CD4-positive, alpha-beta T cell treated with Interleukin-15 for 1 hour (primary cell): ENCODE results near the gene FBXO39.
"Not testable (repeated sequence)": the region's sequence is repeated elsewhere in the genome, so short reads cannot be mapped to it uniquely, and the experiment has no call there.

Source experiments
- DNase-seq: peaks from one replicate; pipeline ENCODE4 v3.0.0-alpha.2; 2020

FBXO39 gene

GRCh38 chr17:6793748-6794493, 17.9 kb downstream of the FBXO39 start:
- DNase-seq: no peak

- DNase-seq: no peak
Observed at GRCh38 chr17:6796017-6796886, 20.2 kb downstream of the FBXO39 start.

DNA sequence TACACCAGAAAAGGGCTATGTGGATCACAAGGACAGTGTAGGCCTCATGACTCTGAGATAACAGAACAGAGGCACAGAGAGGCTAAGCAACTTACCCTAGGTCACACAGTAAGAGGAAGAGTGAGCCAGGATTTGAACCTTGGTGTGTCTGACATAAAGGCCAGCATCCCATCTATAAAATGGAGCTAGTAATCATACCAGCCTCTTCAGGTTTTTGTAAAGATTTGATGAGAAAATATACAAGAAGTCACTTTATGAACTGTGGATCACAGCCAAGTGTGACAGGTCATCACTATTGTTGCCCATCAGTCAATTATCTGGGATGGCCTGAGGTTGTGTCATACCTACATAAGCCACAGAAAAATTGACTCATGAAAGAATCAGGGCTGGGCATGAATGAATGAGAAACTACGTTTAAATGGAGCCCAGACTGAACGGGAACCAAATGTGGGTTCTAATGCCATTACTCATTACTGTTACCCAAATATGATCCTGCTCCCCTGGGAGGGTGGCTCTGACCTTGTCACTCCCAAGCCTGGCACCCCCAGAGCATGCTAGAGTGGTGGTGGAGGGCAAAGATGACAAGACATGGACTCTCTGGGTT, 21.0 kb downstream of the FBXO39 start:
- no peak for DNase-seq

DNA sequence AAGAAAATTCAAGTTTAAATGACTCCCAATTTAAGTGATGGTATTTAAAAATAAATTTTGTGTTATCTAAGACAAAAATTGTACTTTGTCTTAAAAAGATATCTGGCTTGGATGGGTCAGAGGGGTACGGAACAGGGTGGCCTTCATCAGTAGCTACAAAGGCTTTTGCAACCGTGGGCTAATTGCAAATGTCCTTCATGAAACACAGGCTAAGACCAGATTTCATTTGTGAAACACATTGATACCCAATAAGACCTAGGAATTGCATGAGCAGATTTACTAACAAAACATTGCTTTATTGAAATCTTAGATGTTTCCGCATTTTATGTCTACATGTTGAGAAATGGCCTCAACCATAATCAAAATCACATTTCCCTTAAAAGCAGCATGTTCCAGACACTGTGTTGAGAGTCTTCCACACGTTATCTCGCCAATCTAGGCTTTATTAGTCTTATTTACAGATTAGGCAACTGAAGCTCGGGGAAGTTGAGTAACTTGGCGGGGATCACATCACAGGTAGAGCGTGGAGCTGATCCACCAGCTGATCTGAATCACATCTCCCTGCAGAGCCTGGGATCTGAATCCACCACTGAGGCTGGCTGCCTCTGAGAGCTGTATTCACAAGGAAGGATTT, 21.8 kb downstream of the FBXO39 start:
- no peak for DNase-seq

DNA sequence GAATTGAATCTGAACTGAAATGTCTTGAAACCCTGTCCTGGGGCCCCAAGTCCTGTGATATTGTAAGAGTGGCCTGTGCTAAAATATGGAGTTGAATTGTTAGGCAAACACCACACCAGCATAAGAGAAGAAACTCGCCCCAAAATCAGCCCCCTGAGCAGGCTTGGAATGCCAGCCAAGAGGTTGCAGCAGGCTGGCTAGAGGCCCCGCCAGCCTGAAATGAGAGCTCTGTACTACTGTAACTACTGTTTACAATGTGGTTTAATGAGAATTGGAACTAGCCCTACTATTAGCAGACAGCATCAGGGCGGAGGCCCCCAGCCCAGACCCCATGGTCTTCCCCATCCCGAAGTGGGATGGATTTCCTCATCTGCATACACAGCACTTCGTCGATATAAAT, 23.7 kb downstream of the FBXO39 start:
- DNase-seq: no peak

DNA sequence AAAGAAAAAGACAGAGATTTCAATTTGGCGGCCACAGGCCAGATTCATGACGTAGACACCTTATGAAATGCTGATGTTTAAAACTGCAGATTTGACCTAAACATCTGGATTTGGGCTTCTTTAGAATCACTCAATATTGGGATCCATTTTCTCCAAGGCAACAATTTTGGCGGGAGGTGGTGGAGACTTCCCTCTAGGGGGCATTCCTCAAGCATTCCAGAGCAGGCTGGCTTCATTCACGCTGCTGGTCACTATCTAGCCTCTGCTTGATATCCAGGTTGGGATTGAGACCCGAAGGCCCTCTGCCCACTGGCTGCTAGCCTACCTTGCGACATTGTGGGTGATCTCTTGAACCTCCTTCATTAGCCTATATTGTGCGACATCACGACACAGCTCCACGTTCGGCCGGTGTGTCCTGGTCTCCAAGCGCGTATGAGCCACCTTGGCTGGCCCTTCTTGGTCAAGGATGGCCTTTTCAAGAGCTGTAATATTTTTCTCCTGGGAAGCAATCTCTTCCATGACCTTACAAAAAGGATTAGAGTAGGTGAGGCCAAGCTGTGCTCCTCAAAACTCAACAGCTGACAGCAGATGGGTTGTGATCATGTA, 24.5 kb downstream of the FBXO39 start:
- DNase-seq: no peak

DNA sequence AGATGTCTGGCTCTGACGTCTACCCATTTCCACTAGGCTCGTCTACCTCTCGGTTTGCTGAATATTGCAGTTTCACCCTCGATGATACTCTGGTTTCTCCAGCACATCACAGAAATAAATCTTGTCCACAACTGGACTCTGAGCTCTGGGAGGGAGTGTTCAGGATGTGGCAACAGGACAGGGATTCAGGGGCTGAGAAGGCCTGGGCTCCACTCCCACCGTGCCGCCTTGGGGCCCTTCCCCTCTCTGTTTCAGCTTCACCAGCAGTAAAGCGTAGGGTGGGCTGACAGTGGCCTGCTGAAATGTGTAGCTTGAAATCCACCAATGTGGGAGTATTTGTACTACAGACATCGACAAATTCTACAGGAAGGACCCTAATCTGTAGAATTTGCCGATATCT, 35.5 kb downstream of the FBXO39 start:
- DNase-seq: no peak

GRCh38 chr17:6812295-6812694, 36.3 kb downstream of the FBXO39 start:
- no peak for DNase-seq

DNA sequence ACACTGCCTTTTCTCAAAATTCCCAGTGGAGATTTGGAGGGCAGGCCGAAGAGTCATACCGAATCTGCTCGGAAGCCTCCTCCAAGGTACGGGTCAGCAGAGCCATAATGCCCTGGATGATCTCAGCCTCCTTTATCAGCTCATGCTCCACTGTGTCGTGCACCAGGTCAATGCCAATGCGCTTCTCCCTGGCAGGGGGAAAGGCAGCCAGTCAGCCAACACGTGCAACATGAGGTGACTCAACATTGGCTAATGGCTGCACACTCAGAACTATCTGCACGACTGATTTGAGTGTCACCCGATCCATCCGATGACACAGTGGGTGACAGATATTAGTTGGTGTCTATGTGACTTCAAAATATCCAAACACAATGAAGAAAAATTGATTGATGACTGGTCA, 39.8 kb downstream of the FBXO39 start:
- DNase-seq: no peak

DNA sequence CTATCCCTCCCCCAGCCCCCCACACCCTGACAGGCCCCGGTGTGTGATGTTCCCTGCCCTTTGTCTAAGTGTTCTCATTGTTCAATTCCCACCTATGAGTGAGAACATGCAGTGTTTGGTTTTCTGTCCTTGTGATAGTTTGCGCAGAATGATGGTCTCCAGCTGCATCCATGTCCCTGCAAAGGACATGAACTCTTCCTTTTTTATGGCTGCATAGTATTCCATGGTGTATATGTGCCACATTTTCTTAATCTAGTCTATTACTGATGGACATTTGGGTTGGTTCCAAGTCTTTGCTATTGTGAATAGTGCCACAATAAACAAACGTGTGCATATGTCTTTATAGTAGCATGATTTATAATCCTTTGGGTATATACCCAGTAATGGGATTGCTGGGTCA, 40.4 kb downstream of the FBXO39 start:
- not testable (repeated sequence) for DNase-seq

- DNase-seq: no peak
Observed at GRCh38 chr17:6818938-6819337, 42.9 kb downstream of the FBXO39 start.

DNA sequence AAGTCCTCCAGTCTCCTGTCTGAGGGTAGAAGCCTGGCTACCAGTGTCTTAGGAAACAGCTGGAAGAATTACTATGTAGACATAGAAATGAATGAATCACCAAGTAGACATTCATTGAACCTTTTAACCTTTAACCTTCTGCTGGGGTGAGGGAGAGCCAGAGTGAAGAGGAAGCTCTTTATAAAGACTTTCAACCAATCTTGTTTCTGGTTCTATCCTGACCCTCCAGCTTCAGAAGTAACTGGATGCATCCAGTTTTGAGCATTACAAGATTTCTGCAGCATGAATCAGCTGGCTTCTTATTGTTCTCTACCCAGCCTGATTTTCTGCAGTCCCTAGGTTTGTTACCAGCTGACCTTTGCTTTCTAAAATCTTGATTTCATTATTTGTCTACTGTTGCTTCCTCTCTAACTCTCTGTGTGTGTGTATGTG, 47.0 kb downstream of the FBXO39 start:
- DNase-seq: no peak

DNA sequence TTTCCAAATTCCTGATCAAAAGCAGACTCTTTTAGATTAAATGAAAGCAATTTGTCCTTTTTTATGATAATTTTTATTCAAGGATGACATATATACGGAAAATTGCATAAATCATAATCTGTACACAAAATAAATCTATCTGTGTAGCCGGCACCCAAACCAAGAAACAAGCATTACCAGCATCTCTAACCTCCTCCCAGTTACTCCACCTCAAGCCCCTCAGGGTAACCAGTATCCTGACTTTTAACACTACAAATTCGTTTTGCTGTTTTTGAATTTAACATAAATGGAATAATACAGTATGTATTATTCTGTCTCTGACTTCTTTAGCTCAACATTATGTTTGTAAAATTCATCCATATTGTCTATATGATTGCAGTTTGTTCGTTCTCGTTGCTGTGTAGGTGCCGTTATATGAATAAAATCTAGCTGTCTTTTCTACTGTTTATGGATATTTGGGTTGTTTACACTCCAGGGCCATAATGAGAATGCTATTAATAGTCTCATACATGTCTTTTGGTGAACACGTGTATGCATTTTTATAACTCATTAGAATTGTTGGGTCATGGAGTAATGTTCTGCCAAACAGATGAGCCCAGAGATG, 54.5 kb downstream of the FBXO39 start:
- no peak for DNase-seq

- peak; percentile 87 for DNase-seq
Observed at GRCh38 chr17:6831661-6832263, 55.7 kb downstream of the FBXO39 start, which contains the start of gene TEKT1. Gene TEKT1, minus strand, starts transcription at chr17:6831729. Its CDS starts 1,353 bp downstream, at chr17:6830376.
